Ramos (cell line): ENCODE results near the gene MAGEL2.
"Not testable (repeated sequence)": the region's sequence is repeated elsewhere in the genome, so short reads cannot be mapped to it uniquely, and the experiment has no call there.

ENCODE experiments used
- in situ Hi-C: fragments of 300-500 bp; cut with MboI; formaldehyde crosslinking; loops from one replicate; pipeline ENCODE4 v1.14.3; 2022; ENCODE audit warnings: low sequenced_read_pairs; ENCODE audit not compliant: unreplicated experiment

Gene MAGEL2

GRCh38 chr15:23628612-23629233 is 18.9 kb downstream of the MAGEL2 start:
- in situ Hi-C loops, result no loop called here

- in situ Hi-C loops, result no loop called here
Observed at GRCh38 chr15:23616536-23616935, 31.1 kb downstream of the MAGEL2 start.

- in situ Hi-C loops, result no loop called here
Observed at GRCh38 chr15:23606226-23606625, 41.4 kb downstream of the MAGEL2 start.

- in situ Hi-C loops, result no loop called here
Observed at GRCh38 chr15:23602124-23602523, 45.5 kb downstream of the MAGEL2 start.

GRCh38 chr15:23599053-23599452 is 48.6 kb downstream of the MAGEL2 start:
- in situ Hi-C loops, result no loop called here

- in situ Hi-C loops, result not testable (repeated sequence)
Observed at GRCh38 chr15:23597278-23597677, 50.4 kb downstream of the MAGEL2 start.

GRCh38 chr15:23596736-23597135 is 50.9 kb downstream of the MAGEL2 start:
- in situ Hi-C loops, result no loop called here

- in situ Hi-C loops, result no loop called here
Observed at GRCh38 chr15:23595368-23595767, 52.3 kb downstream of the MAGEL2 start.

- in situ Hi-C loops, result no loop called here
Observed at GRCh38 chr15:23594252-23594770, 53.4 kb downstream of the MAGEL2 start.
